ENCODE measurements around the gene THPO. TPM values are rescaled to one million over a fixed set of nuclear protein-coding genes. Genes with fewer than 3 reads are reported as not detected.
"Not testable (repeated sequence)": the region's sequence is repeated elsewhere in the genome, so short reads cannot be mapped to it uniquely, and the experiment has no call there.

THPO gene
- total RNA-seq, 1 donor from 2014 or later = not detected

DNA sequence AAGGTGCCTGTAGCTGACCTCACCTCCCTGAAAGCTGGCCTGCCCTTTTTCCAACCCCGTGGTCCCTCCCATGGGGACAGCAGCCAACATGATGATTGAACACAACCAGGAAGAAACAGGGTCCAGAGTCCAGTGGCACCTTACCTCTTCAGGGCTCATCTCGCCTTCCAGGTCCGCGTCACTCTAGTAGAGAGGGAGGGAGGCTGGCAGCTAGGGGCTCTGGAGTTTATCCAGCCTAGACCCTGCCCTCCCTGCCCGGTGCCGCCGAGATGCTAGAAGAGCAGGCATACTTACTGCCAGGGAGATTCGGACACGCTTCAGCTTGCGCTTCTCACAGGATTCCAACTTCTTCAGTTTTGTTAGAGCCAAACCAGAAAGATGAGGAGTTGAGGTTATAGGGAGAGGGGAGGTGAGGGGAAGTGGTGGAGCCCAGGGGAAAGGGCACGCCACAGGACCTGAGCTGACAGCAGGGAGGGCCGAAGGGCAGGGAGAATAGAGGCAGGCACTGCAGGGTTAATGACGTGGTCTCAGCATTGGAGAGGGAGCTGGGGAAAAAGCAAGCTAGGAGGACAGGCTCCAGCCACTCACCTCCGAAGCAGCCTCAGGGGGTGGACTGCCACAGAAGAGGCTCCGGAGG is 25.7 kb downstream of the THPO start:
- no peak for DNase-seq (ENCODE audit: low read depth)

DNA sequence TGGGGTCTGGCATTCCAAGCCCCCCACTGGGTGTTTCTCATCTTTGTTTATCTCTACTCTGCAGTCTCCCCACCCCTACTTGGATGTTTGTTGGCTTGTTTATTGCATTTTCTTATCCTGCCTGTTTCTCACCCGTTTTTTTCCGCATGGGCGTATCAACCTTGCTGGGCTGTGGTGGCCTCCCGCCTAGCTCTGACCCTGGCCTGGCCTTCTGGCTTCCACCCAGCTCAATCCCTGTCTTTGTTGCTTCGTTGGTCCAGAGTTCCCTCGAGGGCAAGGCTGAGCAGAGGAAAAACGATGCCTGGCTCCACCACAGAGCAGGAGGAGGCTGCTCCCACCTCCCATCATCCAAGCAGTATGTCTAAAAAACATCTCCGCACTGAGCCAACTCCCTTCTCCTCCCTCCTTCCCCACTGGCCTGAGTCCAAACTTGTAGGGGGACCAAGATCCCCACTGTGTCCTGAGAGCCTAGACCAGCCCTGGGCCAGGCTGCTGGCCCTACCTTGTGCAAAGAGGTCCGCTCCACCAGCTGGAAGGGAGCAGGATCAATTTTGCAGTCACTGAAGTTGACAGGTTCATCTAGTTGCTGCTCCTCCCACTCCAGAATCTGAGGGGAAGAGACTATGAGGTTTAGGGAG is 26.4 kb downstream of the THPO start:
- DNase-seq (ENCODE audit: low read depth) = no peak

GRCh38 chr3:184350618-184351017 is 27.4 kb downstream of the THPO start:
- DNase-seq (ENCODE audit: low read depth) = no peak

DNA sequence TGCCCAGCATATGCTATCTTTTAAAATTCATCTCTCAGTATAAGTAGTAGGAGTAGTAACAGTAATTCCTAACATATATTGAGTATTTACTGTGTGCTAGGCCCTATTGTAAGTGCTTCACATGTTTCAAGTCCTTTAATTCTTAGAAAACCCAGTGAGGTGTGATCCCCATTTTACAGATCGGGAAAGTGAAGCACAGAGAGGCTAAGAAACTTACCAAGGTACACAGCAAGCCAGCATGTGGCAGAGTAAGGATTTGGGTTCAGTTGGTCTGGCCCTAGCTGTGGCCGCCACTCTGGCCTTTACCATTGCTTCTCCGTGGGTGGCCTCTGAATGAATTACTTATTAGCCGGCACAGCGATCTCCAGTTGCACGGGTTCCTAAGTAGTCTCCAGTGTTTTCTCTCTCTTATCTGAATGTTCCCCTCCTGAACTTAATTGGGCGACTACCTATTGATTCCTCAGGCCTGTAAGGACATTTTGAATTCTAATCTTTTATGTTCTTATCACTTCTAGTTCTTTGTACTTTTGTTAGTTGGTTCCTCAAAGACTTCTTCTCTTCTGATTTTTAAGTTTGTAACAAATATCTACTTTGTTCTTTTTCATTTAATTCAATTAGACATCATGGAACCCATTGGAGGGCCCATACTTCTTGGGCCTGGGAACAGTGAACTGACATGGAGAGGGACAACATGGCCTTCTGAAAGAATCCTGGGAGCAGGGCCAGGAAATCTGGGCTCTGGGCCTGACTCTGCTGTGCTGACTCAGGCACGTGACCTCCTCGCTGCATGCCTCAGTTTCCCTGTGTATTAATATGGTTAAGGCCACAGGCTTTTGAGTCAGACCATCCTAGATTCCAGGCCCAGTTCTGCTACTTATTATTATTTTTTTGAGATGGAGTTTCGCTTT is 28.2 kb downstream of the THPO start:
- no peak for DNase-seq (ENCODE audit: low read depth)

GRCh38 chr3:184348057-184348382 is 30.0 kb downstream of the THPO start:
- no peak for DNase-seq (ENCODE audit: low read depth)

DNA sequence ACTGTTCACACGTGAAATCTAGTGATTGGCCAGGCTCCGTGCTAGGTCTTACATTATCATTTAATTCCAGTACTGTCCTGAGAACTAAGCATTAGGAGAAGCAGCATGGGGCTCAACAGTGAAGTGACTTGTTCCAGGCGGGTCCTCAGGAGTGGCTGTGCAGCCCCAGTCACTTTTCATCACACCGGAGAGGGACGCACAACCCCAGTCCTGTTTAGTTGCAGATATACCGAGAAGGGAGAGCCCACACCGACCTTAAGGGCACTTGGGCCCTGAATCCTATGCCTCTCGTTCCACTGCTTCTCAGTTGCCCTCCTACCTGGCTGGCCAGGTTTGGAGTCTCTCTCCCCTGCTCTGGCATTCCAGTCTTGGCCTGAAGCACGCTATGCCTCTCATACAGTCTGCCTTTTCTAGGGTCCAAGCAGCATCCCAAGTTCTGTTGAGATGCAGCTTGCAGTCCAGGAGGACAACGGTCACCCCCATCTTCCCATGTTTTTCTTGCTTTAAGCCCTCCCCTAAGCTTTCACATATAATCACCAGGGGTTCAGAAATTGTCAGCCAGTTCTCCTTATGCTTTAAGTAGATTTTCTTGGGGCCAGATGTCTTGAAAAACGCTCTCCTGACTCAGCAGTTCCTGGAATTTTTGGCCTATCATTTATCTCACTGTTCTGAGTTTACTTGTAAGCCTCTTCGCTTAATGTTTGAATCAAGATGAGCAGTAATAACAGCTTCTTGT is 30.5 kb downstream of the THPO start:
- no peak for DNase-seq (ENCODE audit: low read depth)

DNA sequence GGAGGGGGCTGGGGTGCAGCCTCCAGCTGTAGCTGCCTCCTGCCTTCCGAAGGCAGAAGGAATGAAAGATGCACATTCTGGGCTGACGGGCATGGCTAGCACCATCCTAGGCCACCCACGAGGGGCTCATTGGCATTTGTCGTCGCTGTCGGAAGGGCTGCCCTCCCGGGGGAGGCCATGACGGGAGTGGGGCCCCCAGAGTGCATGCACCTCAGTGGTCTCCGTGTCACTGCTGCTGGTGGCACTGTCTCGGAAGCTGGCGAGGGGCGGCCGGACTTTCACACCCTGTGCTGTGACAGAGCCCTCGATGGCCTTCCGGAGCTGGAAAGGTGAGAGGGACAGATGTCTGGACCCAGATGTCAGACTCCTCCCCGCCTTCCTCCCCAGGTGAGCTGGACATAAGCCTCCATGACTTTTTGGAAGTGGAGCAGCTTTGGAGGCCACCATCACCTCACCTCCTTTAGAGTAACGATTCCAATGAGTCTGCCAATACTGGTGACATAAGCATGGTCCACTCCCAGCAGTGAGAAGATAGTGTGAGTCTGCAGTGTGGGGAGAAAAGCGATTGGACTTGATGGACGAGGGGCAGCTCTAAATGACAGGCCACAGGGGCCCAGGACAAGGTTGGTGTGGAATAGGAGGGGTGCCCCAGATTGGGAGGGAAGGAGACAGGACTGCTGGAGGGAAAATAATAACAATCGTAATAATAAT is 31.4 kb downstream of the THPO start:
- no peak for DNase-seq (ENCODE audit: low read depth)

DNA sequence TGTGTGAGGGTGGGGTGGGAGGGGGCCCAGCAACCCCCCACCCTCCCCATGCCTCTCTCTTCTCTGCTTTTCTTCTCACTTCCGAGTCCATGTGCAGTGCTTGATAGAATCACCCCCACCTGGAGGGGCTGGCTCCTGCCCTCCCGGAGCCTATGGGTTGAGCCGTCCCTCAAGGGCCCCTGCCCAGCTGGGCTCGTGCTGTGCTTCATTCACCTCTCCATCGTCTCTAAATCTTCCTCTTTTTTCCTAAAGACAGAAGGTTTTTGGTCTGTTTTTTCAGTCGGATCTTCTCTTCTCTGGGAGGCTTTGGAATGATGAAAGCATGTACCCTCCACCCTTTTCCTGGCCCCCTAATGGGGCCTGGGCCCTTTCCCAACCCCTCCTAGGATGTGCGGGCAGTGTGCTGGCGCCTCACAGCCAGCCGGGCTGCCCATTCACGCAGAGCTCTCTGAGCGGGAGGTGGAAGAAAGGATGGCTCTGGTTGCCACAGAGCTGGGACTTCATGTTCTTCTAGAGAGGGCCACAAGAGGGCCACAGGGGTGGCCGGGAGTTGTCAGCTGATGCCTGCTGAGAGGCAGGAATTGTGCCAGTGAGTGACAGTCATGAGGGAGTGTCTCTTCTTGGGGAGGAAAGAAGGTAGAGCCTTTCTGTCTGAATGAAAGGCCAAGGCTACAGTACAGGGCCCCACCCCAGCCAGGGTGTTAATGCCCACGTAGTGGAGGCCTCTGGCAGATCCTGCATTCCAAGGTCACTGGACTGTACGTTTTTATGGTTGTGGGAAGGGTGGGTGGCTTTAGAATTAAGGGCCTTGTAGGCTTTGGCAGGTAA is 32.5 kb downstream of the THPO start:
- DNase-seq (ENCODE audit: low read depth) = peak; percentile 71

- no peak for DNase-seq (ENCODE audit: low read depth)
These were observed 33.3 kb downstream of the THPO start for GRCh38 chr3:184344579-184345316.

DNA sequence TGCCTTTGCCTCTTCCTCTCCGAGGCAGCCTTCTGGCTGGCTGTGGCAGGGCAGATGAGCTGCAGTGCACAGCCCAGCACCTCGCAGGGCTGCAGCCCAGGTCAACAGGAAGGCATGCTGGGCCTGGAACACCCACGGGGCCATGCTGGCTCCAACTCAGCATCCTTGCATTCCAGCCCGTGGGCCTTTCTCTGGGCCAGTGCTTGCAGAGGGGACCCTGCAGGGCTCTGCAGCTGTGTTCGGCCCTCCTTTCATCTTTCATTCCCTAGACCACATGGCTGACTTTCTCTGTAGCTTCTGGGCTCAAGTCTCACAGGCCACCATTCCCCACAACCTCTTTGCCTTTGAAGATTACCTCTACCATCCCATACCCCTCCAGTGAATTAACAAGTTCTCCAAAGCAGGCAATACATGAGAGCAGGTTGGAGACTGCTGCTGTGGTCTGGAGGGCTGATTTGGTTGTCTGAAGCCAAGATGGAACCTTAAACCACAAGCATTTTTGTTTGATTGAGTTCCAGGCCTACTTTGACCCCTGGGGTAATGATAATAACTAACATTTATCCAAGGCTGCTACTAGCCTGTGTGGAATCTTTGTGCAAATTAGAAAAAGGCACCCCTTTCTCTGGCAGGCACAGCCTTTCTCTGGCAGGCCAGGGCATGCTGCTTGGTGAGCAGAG is 34.7 kb downstream of the THPO start:
- DNase-seq (ENCODE audit: low read depth) = no peak

DNA sequence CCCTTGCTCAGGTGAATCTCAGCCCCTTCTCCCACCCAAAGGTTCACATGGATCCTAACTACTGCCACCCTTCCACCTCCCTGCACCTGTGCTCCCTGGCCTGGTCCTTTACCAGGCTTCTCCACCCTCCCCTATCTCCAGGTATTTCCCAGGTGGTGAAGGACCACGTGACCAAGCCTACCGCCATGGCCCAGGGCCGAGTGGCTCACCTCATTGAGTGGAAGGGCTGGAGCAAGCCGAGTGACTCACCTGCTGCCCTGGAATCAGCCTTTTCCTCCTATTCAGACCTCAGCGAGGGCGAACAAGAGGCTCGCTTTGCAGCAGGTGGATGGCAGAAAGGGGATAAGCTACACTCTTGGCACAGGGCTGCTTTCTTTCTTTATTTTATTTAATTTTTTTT is 36.1 kb downstream of the THPO start:
- no peak for DNase-seq (ENCODE audit: low read depth)

GRCh38 chr3:184339451-184340135 is 38.4 kb downstream of the THPO start:
- DNase-seq (ENCODE audit: low read depth) = not testable (repeated sequence)

DNA sequence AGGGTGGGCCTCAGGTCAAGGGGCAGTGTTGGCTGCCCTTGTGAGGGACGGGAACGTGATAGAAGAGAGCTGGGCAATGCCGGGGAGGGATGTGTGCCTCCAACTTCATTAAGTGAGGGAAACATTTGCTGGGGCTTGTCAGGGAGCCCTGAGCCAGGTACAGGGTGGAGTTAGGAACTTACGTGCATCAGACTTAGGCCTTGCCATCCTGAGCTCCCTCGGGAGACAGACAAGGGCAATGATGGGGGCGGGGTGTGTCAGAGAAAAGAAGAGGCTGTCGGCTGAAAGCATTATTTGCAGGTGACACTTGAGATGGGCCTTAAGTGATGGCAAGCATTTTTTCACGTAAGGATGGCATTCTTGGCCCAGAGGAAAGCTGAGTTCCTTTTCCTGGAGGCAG is 39.0 kb downstream of the THPO start:
- no peak for DNase-seq (ENCODE audit: low read depth)

DNA sequence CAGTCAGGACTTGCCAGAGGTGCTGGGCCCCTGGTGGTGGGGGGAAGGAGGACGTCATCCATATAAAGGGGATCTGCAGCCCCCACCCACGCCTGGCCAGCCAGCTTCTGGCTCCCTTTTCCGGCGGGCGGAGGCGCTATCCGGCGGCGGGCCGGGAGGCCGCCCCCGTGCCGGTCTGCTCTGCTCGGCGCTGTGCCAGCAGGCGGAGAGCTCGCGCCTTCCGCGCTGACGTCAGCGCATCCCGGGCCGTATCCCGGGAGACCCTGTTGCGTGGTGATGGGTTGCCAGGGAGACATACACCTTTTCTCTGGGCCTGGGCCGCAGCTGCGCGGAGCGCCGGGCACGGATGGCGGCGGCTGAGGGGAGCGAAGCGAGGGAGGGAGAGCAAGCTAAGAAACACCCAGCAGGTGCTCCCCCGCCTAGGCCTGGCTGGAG is 39.5 kb downstream of the THPO start:
- DNase-seq (ENCODE audit: low read depth) = no peak

- no peak for DNase-seq (ENCODE audit: low read depth)
These were observed 40.0 kb downstream of the THPO start for GRCh38 chr3:184337981-184338380.

DNA sequence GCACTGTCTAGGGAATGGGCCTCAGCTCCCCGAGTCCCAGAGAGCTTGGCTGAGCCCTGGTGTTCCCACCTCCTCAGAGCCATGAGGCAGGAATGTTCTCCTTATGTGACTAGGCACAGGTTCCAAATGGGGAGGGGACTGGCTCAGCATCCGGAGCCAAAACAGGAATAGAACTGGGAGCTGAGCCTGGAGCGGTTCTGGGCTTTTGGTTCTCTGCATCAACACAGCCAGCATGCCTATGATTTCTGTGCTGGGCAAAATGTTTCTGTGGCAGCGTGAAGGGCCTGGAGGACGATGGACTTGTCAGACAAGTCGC is 40.6 kb downstream of the THPO start, which contains the start of gene FAM131A:
TSS of gene FAM131A (plus strand) at position 202 of the 316 bp plus-strand sequence. CDS start at position 233, 31 bp downstream.
- DNase-seq (ENCODE audit: low read depth) = no peak

GRCh38 chr3:184336547-184337398 is 41.2 kb downstream of the THPO start:
- DNase-seq (ENCODE audit: low read depth) = peak; percentile 63

Data from myocyte (in vitro differentiated cells).